ENCODE data around the gene KBTBD2.

GRCh38 chr7:32858648-32859047 lies 32.9 kb downstream of the KBTBD2 start:
- no peak for TF ChIP-seq POLR2AphosphoS5 (IDR thresholded peaks at IDR 0.05; ENCODE audit: low read depth, low read length)
- no peak for TF ChIP-seq TAF1 (IDR thresholded peaks at IDR 0.05; ENCODE audit: borderline replicate concordance, low read depth, low read length)
- no peak for TF ChIP-seq POLR2A (IDR thresholded peaks at IDR 0.05; ENCODE audit: low read depth, low read length)
